Measurements from ENCODE around the gene ETFB.

The ETFB gene

DNA sequence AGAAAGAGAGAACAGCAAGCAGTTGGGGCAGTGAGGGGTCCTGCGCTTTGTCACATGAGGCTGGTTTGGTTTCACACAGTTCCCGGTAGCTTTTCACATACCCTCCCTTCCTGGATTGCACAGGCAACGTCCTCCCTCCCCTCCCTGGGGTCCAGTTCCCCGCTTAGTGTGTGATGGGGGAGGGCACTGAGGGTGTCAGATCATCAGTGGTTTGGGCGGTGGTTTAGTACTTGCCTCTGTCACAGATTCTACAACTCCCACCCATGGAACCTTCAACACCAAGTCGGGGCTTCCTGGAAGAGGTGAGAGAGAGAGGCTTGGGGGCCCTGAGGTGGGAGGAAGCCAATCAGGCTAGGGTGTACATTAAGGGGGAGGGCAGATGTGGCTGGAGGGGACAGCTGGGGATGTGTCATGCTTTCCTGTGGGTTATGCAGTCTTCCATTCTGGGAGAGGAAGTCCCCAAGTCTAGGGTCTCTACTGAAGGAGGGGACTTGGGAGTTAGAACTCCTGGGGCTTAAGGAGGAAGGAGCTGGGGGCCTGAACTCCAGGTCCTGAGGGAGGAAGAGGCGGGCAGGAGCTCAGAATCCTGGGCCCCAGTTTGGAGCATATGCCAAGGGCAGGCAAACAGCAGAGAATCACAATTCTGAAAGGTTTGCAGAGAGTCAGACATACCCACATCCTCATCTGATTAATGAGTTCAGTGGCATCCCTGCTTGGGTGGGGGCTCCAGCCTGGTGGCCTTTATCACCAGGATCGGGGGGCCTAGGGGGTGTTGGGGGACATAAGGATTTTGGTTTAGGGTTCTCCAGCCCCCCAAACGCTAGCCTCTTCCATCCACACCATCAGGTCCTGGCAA is 6.7 kb upstream of the ETFB start, which contains the start of gene NKG7:
Gene NKG7, minus strand, starts transcription at position 6 of the 856 bp plus-strand sequence. CDS start 119 bp downstream, outside the sequence.
- peak; percentile 90 for DNase-seq

DNA sequence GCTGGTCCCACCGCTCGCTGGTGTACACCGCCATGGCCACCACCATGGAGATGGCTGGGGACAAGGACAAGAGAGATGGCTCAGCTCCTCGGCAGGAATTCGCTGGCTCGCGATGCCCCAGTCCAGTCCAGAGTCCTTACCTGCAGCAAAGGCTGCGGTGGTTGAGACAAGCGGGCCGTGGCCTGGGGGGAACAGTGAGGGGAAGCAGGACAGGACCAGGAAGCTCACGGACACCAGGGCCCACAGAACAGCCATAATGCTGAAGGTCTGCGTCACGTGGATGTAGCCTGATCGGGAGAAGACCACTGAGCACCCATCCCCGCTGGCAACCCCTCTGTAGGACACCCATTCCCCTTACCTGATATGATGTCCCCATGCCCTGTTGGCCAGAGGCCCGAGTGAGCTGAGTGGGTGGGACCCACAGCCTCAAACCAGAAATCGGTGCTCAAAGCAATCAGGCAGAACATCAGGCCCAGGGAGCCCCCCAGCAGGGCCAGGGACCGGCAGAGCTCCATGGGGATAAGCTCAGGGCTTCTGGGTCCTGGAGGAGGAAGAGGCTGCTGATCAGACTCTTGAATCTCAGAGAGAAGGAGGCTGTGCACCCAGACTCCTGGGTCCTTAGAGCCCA is 5.9 kb upstream of the ETFB start:
- DNase-seq: peak; percentile 70

DNA sequence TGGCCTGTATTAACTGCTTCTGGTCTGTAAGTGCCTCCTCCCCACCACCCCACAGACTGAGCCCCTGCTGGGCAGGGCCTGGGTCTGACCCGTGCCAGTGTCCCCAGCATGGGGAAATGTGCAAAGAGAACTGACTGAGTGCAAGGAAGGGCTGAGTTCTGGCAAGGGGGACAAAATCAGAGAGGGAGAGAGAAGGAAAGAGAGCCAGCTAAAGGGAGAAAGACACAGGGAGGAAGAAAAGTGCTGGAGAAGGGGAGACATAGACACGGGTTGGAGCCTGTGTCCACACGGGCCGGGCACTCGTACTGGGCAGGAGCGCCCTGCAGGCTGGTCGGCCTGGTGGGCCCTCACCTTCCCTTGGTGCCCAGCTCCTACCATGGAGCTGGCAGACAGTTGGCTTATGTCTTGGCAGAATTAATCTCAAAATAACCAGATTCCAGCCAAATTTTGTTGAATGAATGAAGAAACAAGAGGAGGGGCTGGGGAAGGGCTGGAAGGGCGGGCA is 5.0 kb upstream of the ETFB start:
- no peak for DNase-seq

DNA sequence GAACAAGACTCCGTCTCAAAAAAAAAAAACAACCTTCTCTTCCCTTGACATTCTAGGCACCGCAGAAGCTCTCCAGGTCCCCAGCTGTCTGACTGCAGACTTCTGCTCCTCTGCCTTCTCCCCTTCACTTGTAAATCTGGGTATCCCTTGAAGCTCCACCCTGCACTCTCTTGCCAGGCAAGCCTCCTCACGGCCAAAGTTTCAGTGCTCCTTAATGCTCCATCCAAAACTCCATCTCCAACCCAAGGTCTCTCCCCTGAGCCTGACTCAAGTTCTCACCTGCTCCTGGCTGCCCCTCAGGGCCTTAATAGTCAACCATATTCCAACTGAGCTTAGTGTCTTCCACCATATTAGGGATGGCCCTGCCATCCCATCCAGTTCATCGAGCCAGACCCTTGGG is 4.0 kb upstream of the ETFB start:
- no peak for DNase-seq

DNA sequence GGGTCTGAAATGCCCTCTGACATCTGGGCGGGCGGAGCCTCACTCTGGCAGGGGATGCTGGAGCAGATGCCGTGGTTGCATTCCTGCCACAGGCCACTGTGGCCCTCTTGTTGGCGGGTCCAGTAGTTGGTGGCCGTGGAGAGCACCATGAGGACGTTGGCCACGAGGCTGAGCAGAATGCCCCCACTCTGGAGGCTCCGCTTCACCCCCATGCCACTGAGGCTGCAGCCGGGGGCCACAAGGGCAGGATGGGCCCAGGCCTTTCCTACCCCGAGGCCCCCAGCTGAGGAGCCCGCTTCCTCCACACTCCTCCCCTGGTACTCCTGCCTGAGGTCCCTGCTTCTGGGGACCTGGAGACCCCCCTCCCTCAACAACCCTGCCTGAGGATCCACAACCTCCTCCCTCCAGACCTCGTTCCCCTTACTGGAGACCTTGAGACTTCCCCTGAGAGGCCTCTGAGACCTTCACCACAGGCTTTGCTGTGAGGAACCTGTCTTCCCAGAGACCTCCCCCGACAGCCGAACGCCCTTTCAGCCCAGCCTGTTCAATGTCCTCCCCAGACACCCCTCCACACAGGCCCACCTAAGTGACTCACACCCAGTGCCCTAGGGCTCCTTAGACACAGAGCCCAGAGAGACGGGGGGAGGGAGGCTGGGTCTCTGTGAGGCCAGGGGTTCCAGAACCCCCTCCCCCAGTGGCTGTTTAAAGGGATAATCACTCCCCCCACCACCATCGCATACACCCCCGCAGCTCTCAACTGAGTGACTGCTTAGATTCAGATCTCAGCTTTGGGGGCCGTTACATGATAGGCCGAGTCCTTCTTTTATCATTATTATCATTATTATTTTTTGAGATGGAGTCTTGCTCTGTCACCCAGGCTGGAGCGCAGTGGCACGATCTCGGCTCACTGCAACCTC is 2.4 kb upstream of the ETFB start, which contains the start of gene CLDND2:
Gene CLDND2, minus strand, starts transcription at position 638 of the 917 bp plus-strand sequence. Its CDS starts 426 bp downstream, at position 212.
- DNase-seq: peak; percentile 80

DNA sequence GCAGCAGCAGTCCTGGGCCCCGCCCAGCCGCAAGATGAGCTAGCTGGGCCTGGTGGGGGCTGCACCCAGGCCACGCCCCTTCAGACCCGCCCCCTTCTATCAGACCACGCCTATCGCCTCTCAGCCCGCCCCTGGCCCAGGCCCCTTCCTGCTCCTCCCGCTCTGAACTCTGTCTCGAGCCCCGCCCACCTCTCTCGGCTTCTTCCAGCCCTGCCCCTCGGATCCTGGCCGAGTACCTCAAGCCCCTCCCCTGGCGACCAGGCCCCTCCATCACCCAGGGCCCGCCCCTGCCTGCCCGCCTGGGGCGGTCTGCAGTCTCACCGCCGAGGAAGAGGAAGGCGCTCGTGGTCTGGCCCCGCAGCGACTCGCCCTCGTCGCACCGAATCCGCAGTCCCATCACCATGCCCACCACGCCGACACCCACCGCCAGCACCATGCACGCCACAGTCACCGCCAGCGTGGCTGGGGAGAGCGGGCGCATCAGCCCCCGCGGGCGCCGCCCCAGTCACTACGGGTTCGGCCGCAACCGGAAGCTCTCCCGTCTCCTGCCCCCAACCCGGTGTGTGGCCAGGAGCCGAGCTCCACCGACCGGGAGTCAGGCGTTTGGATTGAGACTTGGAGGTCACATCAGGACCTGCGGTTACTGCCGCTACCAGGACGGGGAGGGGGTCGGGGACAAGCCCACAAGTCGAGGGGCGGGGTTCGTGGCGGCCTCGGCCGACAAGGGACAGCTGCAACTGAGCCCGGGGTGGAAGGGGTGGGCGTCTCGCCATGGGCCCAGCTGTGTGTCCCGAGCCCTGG is 1.6 kb upstream of the ETFB start:
- DNase-seq: peak; percentile 100

DNA sequence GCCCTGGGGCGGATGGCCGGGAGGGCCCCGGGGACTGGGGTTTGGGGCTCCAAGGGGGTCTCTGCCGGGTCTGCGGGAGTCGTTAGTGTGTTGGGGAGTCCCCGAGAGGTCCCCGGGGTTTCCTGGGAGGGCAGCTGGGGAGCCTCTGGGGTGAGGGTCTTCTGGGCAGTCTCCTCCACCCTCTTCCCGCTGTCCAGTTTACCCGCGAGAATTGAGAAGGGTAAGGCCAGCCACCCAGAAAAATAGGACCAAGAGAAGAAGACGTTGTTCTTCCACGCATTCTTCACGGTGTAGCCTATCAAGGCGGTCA is 1.0 kb upstream of the ETFB start:
- no peak for DNase-seq

DNA sequence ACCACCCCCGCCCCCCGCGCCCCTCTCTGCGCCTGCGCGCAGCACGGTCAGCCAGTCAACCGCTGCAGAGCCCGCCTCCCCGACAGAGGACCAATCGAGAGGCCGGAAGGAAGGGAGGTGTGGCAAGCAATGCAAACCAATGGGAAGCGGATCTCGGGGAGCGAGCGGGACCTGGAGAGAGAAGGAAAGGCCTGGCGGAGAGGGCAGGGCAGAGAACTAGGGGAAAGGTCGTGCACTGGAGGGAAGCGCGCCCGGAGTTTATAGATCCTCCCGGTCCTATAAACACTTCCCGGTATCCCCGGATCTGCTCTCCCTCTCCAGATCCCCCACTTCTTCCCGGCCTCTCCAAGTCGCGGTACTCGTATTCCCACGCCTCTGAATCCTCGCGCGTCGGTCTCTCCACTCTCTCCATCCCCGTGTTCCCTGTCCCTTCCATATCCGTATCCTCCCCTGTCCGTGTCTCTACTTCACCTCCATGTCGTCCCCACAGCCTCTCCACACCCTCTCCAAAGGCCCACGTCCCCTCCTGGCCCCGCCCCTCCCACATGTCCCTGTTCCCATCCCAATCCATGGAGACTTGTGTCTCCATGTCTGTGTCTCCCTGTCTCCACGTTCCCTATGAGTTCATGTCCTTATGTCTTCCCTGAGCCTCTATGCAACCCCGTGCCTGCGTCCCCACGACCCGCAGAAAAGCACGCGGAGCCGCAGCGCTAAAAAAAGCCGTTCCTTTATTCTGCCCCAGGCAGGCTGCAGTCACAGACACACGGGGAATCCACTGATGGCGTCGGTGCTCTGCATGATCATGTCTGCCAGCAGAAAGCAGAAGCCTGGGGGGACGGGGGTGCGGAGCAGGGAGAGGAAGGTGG is 434 bp upstream of the ETFB start:
- DNase-seq: peak; percentile 94

DNA sequence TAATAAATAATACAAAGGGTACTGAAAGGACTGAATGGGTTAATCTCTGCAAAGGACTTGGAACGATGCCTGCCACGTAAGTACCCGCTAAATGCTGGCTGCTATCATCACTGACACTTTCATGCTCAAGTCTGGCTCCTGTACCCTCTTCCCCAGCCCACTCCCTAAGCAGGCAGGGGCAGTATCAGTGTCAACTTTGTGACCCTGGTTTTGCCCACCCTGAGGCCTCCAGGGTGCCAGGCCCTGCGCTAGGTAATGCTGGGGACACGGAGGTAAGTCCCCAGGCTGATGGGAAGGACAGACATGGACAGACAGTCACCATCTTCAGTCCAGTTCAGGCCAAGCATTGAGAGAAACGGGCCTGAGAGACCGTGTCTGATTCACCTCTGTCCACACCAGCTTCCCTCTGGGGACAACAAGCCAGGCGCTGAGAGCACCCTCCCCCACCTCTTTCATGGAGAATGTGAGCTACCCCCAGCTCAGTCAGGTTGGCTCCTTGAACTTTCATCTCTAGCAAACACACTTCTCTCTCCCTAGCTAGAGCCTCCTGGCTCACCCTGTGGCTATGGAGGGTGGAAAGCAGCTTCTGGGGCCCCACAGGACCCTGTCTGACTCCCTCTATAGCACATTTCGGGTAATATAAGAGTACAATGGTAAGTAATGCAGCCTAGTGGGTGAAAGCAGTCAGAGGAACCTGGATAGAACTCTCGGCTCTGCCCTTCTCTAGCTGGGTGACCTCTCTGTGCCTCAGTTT is 800 bp downstream of the ETFB start:
- peak; percentile 72 for DNase-seq

DNA sequence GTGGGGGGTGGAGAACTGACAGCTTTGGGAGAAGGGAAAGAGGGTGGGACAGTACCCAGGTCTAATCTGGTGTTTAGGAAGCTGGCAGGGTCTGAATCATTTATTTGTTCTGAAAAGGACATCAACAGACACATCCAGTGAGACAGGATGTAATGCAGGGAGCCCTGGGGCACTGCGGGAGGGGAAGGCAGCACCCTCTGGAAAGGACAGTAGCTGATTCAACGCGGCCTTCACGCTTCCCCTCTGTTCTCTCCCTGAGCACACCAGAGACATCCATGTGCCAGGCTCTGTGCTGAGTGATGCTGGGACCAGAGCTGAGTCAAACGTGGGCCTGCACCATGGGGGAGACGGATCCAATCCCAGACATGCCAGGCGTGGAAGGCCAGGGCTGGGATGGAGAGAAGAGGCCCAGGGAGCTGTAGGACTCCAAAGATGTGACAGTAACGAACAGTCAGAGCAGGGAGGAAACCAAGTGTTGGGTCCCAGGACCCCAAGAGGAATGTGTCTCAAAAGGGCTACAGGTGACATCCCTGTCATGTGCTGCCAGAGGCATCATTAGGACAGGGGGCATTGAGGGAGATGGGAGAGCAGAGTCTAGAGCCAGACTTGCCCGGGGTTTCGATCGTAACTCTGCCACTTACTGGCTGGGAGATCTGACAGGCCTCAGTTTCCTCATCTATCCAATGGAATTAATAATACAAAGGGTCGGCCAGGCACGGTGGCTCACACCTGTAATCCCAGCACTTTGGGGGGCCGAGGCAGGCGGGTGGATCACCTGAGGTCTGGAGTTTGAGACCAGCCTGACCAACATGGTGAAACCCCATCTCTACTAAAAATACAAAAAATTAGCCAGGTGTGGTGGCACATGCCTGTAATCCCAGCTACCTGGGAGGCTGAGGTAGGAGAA is 1.7 kb downstream of the ETFB start:
- DNase-seq: no peak

DNA sequence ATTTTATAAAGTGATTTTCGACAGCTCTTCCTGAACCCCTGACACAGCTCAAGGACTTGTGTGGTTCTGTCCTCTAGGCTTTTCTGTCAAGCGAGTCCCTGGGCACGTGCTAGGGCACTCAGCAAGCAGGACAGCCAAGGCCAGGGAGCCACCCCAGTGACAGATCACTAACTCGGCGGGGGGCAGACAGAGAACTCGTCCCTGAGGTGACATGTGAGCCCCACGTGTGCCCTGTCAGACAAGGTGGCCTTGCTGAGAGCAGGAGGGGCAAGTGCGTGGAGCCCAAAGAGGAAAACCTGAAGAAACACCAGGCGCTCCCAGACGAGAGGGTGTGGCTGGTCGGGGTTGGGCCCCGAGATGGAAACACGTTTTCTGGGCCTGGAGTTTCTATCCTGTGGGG is 4.9 kb downstream of the ETFB start:
- DNase-seq: no peak

DNA sequence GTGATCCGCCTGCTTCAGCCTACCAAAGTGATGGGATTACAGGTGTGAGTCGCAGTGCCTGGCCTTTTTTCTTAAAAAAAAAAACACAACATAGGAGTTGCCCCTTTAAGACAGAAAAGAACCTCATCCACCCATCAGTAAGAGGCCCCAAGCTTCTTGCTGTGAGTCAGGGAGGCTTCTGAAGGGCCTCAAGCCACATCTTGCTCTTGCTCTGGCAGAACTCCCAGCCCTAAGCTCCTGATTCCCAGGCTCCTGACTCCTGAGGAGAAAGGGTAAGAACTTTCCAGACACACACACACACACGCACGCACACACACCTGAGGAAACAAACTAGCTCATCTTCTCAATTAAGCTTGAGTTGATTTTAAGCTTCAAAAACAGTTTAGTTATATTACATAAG is 6.9 kb downstream of the ETFB start:
- no peak for DNase-seq

DNA sequence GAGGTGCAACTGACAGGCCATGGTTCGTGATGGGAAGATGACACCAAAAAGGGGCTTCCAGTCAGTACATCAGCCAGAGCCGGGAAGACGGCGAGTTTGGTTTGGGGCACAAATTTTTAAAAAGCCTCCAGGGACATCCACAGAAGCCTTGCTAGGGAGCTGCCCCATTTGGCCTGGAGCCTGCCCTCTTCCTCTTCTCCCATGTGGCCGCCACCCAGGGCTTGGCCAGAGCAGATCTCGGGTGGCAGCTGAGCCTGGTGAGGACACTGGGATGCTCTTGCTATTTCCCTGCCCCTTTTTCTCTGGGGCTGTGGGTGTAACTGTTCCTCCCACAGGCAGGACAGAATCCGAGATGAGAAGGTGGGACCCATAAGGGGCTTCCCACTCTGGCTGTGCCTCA is 8.2 kb downstream of the ETFB start:
- DNase-seq: no peak

DNA sequence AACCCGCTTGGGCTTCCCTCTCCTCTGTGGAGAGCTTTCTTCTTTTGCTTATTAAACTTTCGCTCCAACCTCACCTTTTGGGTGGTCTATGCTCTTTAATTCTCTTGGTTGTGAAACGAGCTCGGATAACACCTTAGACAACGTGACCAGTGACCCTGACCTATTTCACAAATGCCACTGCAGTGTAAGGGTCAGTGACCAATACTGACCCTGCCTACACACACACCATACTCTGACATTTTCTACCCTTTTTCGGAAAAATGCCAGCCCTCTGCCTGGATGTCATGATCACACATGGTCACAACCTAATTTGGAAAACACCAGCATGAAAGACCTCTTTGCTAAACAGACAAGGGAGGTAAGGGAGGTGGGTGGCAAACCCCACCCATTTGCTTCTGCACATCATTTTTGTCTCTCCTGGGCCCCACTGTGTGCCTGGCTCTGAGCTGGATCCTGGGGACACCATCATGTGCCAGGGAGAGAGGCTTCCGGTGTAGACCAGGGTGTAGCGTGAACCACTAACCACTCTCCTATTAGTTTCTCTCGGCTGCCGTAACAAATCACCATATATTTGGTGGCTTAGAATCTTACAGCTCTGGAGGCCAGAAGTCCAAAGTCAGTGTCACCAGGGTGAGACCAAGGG is 9.9 kb downstream of the ETFB start:
- DNase-seq: no peak

DNA sequence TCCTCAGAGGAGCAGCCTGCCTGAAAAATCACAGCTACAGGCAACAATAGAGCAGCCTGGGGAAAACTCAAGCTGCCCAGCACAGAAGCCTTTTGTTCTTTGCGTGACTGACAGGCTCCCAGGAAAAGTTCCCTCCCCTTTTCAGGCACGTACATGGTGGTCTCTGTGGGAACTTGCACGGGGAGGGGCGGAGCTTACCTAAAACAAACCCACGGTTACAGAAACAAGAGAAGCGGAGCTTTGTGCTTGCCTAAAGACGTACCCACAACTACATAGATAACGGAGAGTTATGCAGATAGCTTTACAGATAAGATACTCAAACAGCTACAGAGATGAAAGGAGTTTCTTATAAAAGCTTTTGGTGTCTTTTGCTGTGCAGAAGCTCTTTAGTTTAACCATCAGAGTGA is 11.4 kb downstream of the ETFB start:
- no peak for DNase-seq

DNA sequence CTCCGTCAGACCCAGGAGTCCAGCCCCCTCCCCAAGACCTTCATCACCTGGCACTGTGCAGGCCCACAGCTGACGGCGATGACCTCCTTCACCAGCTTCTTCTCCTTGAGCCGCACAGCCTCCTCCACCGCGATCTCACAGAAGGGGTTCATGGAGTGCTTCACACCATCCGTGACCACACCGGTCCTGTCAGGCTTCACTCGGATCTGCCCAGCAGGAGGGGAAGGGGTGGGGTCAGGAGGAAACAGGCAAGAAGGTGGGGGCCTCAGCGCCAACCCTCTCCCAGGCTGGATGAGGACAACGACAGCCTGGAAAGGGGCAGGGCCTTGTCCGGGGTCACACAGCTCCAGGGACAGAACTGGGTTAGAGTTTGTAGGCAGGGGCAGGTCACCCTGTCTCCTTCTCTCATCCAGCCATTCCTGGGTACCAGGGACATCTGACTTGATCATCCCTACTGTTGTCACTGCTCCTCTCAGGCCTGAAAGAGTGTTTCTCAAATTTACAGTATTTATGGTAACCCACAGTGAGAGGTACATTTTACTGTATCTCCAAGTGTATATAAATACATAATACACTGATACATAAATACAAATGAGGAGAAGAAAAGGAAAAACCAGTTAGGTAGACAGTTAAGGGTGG is 12.0 kb downstream of the ETFB start:
- DNase-seq: no peak

DNA sequence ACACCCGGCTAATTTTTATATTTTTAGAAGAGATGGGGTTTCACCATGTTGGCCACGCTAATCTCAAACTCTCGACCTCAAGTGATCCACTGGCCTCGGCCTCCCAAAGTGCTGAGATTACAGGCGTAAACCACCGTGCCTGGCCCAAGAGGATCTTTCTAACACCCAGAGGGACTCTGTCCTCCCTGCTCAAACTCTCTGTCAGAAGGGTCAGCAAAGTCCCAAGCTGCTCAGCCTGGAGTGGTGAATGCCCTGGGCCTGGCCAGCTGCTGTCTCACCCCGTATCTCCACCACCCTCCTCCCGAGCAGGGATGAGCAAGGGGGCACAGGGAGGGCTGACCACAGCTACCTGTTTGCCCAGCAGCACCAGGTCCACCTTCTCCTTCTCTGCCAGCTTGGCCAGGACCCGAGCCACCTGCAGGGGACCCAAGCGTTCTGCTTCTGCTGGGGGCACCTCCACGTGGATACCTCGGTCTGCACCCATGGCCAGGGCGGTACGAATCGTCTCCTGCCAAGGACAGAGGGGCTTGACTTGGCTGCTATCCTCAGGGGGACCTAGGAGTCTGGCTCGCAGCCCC is 13.3 kb downstream of the ETFB start:
- DNase-seq: no peak

Data from activated CD8-positive, alpha-beta memory T cell treated with anti-CD3 and anti-CD28 coated beads for 24 hours (primary cell).